ENCODE data around the gene CREB1.

CREB1 gene

DNA sequence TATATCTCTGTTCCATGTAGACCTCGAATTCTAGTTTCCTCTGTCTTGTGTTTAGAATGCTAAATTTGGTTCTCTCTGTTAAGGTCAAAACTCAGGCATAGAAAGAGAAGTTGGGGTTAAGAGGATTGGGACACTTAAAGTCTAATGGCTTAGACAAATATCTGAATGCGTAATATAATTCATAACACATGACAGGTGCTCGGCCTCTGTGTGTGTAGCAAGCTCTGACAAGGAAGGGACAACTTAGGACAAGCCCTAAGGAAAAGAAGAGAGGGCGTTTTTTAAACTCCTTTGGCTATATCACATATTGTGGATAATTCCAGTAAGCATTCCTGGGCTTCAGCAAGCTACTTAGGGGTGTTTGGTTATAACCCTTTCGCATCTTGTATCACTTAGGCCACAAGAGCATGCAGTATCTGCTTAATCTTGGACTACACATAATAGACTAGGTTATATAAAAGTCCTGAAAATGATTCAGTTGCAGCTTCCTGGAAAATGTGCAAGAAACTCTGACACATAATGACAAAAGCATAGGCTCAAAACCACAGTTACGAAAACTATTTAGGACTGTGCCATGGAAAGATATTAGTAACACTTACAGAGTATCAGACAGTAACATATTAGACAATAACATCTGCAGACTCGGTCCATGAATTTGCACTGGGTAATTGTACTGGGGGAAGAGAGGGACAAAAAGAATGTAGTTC is 16.1 kb upstream of the CREB1 start:
- no peak for DNase-seq (ENCODE audit: low spot score)
- TF ChIP-seq, protein P1, sequence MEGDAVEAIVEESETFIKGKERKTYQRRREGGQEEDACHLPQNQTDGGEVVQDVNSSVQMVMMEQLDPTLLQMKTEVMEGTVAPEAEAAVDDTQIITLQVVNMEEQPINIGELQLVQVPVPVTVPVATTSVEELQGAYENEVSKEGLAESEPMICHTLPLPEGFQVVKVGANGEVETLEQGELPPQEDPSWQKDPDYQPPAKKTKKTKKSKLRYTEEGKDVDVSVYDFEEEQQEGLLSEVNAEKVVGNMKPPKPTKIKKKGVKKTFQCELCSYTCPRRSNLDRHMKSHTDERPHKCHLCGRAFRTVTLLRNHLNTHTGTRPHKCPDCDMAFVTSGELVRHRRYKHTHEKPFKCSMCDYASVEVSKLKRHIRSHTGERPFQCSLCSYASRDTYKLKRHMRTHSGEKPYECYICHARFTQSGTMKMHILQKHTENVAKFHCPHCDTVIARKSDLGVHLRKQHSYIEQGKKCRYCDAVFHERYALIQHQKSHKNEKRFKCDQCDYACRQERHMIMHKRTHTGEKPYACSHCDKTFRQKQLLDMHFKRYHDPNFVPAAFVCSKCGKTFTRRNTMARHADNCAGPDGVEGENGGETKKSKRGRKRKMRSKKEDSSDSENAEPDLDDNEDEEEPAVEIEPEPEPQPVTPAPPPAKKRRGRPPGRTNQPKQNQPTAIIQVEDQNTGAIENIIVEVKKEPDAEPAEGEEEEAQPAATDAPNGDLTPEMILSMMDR (IDR thresholded peaks at IDR 0.05; ENCODE audit: extremely low read depth, missing control alignments): no peak

DNA sequence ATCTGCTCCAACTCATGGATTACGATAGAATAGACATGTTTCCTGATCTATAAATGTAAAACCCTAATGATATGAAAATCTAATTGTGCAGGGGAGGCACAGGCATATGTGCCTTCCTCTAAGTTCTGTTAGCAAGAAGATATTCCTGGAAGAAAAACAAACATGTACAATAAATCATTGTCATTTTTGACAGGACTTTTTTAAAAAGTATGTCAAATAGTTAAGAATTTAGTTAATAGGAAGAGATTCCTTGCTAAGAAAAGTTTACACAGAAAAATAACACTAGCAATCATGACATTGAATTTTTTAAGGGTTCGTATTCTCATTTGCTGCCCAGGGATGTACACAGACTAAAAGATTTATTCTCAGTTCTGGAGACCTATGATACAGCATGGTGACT is 15.3 kb upstream of the CREB1 start:
- TF ChIP-seq, protein P1 (IDR thresholded peaks at IDR 0.05; ENCODE audit: extremely low read depth, missing control alignments): no peak
- DNase-seq (ENCODE audit: low spot score): no peak

DNA sequence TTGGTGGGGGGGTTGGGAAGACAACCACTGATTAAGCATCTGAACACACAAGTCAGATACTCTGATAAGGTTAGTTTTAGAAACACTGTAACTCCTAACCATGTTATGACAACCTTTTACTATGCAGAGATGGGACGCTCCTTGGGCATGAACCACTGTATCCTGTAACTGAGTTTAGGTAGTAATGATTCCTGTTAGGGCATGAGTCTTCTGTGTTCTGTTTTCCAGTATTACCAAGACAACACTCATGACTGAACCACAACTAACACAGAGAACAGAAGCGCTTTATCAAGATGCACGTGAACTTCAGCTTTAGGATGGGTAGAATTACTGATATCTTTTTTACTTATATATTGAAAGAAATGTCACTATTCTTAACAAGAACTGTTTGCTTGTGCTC is 14.1 kb upstream of the CREB1 start:
- no peak for DNase-seq (ENCODE audit: low spot score)
- TF ChIP-seq, protein P1 (IDR thresholded peaks at IDR 0.05; ENCODE audit: extremely low read depth, missing control alignments): no peak

DNA sequence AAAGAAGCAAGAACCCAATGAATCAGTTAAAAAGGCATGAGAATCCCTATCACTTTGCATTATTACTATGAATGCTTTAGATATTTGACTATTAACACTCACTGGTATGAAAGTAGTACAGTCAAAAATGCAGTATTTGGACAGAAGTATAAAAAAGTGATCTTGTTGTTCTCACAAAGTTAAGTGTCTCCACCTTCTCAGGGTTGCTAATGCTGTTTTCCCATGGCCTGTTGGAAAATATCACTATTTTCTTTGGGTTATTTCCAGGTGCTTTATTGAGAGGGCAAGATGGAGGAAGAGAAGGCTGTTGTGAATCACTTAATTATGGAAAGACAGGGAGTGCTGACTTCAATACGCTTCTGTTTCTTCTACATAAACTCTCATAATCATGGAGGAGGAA is 13.6 kb upstream of the CREB1 start:
- no peak for DNase-seq (ENCODE audit: low spot score)
- TF ChIP-seq, protein P1 (IDR thresholded peaks at IDR 0.05; ENCODE audit: extremely low read depth, missing control alignments): no peak

DNA sequence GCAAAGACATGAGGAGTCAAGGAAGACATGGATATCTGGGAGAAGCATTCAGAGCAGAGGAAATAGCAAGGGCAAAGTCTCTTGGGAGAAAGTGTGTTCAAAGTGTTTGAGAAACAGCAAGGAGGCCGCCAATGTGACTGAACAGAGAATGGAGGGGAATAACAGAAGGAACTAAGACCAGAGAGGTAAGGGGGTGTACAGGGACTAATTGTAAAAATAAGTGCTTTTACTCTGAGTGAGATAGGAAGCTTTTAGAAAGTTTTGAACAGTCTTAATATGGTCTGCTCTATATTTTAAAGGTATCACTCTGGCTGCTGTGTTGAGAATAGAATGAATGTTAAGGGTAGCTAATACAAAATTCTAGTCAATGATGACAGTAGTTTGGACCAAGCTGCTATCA is 6.8 kb upstream of the CREB1 start:
- no peak for DNase-seq (ENCODE audit: low spot score)
- TF ChIP-seq, protein P1 (IDR thresholded peaks at IDR 0.05; ENCODE audit: extremely low read depth, missing control alignments): no peak

DNA sequence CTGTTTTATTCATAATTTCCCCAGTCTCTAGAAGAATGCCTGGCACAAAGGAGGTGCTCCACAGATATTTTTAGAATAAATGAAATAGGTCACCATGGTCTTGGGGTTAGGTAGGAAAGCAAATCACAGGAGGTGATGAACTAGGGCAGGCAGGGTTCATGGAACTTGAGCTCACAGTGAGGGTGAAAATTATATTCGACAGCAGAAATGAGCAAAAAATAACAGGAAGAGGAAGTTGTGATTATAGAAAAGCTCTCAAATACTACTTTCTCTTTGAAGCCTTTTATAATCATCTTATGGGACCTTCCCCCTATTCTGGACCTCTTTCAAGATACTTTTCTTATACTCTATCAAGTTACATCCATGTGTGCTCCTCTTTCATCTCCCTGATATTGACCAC is 4.5 kb upstream of the CREB1 start:
- TF ChIP-seq, protein P1 (IDR thresholded peaks at IDR 0.05; ENCODE audit: extremely low read depth, missing control alignments): no peak
- DNase-seq (ENCODE audit: low spot score): no peak

DNA sequence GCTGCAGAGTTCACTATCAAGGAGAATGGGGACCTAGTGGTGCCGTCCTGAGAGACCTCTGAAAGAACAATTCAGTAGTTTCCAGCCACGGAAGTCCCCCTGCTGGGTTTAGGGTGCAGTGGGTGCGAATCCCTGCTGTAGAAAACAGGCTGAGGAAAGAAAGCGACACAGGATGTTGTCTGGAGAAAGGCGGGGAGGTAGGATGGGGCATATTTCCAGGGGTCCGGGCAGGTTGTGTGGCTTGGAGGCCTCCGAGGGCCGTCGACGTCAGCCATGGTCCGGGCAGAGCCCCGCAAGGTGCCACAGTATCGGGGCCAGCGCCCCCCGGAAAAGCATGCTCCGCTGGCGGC is 807 bp upstream of the CREB1 start:
- peak; percentile 50 for DNase-seq (ENCODE audit: low spot score)
- TF ChIP-seq, protein P1 (IDR thresholded peaks at IDR 0.05; ENCODE audit: extremely low read depth, missing control alignments): no peak

Measured in GM20000 (cell line).